NB4 (cell line): ENCODE data around the gene KCNC1.

Source experiments
- CTCF ChIP-seq: IDR thresholded peaks from one replicate; pipeline ENCODE4 v1.5.1; 2012; ENCODE audit warnings: low read depth, low read length
- MAX ChIP-seq: IDR thresholded peaks from 2 replicates; pipeline ENCODE4 v1.6.1; 2011; ENCODE audit warnings: low read depth, low read length
- MYC ChIP-seq: IDR thresholded peaks from 2 replicates; pipeline ENCODE4 v1.6.1; 2011; ENCODE audit warnings: low read depth, low read length
- POLR2A ChIP-seq: IDR thresholded peaks from 2 replicates; pipeline ENCODE4 v1.6.1; 2011; ENCODE audit warnings: mild to moderate bottlenecking; ENCODE audit not compliant: insufficient read length; ENCODE audit errors: extremely low read depth

- TF ChIP-seq CTCF (no peak), MAX (no peak), POLR2A (no peak), MYC (no peak)
These were observed 36.8 kb downstream of the KCNC1 start for GRCh38 chr11:17771415-17771814.
